GM18951 (cell line): Measurements from ENCODE around the gene SLC25A26.
A peak's percentile ranks its signal among the peaks of the same experiment; 100 is the strongest.

Experiments
- POLR2A ChIP-seq: IDR thresholded peaks from 4 replicates; pipeline ENCODE4 v1.6.1; 2011; ENCODE audit warnings: mild to moderate bottlenecking; ENCODE audit not compliant: insufficient read length, insufficient read depth; ENCODE audit errors: extremely low read depth
- in situ Hi-C: fragments of 300-500 bp; cut with MboI; formaldehyde crosslinking; loops from one replicate; pipeline ENCODE4 v1.12.0; 2022; ENCODE audit warnings: low sequenced_read_pairs, mixed read lengths, inconsistent platforms; ENCODE audit not compliant: unreplicated experiment

The SLC25A26 gene, protein sequence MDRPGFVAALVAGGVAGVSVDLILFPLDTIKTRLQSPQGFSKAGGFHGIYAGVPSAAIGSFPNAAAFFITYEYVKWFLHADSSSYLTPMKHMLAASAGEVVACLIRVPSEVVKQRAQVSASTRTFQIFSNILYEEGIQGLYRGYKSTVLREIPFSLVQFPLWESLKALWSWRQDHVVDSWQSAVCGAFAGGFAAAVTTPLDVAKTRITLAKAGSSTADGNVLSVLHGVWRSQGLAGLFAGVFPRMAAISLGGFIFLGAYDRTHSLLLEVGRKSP

DNA sequence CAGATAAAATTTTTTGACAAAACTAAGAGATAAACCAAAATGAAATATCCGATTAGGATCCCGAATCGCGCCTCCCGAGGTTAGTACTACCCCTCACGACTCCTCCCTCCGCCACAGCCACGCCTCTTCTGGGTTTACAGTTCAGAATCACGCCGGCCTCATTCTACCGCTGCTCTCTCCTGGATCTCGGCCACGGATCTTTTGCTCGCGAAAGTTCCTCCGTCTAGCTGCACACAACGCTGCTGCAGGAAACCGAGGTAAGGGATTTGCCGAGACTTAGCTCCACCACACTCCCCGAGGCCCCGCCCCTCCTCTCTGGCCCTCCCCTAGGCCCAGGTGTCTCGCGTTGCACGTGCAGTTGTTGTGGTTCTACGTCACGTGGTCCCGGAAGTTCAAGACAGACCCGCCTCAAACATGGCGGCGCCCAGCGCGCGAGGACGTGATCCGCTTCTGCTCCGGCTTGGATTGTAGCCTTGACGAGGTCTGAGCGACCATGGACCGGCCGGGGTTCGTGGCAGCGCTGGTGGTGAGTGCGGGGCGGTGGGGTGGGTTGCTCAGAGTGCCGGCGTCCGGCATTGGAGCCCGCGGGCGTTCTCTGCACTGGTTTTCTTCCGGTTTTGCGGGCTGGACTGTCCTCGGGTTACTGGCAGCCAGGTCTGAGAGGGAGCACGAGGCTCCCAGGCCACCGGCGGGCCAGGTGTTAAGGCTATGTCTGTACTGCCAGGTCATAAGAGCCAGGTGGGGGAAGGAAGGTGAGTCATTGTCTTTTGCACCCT, at the start of gene SLC25A26:
TSS of gene SLC25A26 (plus strand) at position 400 of the 776 bp plus-strand sequence. CDS start at position 494, 94 bp downstream.
- in situ Hi-C loops: no loop called here
- TF ChIP-seq POLR2A: peak; percentile 80

DNA sequence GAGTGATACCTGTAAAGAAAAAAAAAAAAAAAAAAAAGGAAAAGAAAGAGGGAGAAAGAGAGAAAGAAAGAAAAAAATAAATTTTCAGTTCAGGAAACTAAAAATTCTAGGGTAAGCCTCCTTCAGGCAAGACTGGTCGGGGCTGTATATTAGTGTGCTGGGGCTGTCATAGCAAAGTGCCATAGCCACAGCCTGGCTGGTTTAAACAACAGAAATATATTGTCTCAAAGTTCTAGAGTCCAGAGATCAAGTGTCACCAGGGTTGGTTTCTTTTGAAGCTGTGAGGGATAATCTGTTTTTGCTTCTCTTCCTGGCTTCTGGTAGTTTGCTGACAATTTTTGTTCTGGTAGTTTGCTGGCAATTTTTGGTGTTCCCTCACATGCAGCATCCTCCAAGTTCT, 48.4 kb upstream of the SLC25A26 start:
- in situ Hi-C loops: no loop called here
- TF ChIP-seq POLR2A: no peak

DNA sequence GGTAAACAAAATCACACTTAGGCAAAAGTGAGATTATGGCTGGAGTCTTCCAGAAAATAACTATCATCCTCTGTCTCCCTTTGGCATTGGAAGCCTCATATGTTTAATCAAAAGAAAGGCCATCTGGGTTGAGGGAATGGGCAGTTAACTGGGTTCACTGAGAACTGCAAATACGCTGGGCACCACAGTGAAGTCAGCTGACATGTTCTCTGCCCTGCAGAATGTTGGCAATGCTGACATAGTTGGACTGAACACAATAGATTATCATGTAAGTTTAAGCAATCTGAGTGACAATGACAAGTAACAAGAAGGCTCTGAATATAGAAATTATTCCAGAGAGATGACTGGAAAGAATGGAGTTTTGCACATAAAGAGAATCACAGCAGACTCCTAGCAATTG, 43.8 kb upstream of the SLC25A26 start:
- in situ Hi-C loops: no loop called here
- no peak for TF ChIP-seq POLR2A

DNA sequence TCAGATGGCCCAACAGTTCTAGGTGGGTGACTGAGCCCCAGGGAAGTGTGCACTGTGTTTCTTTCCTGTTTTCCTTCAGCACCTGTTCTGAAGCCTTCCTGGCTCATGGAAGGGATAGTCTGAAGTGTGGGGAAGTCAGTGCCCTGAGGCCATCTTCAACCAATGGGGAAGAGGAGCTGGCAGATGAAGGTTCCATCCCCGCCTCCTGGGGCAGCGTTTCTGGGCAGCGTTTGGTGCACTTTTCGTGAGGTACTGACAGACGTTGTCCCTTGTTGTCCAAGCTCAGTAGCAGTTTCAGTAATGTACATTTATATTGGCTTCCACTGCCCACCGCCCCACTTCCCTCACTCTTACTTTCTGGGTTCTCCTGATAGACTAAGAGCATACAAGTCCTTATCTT, 42.6 kb upstream of the SLC25A26 start:
- no peak for TF ChIP-seq POLR2A
- in situ Hi-C loops: no loop called here

DNA sequence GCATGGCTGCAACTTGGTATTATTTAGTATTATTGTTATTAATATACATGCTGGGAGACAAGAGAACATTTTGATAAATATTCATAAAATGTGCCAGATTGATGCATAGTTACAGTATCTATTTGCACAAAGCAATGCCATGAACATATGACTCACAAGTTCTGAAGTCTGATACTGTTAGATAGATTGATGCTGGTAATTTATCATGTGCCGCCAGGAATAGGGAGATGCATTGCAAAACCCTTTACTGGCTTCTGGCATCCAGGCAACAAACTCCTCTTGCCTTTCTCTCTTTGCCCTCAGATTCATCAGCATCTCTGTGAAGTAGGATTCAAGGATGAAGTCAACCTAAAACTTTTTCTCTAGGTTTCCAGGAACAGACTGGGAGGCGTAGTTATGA, 41.0 kb upstream of the SLC25A26 start:
- TF ChIP-seq POLR2A: no peak
- in situ Hi-C loops: no loop called here

DNA sequence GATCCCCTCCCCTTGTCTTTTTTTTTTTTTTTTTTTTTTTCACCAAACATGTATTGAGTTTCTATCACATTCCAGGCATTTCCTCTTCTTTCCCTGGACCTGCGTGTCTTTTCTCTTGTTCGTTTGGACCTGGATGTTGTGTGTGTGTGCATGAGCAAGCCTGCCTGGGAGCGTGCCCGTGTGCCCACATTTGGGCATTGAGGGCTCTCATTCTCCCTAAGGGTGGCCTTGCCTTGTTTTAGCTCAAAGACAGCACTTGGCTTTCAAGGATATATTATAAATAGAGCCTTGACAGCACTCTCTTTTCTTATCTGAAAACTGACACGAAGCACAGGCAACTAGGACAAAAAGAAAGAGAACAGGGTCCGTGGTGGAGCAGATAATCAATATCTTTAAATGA, 39.0 kb upstream of the SLC25A26 start:
- TF ChIP-seq POLR2A: no peak
- in situ Hi-C loops: no loop called here

DNA sequence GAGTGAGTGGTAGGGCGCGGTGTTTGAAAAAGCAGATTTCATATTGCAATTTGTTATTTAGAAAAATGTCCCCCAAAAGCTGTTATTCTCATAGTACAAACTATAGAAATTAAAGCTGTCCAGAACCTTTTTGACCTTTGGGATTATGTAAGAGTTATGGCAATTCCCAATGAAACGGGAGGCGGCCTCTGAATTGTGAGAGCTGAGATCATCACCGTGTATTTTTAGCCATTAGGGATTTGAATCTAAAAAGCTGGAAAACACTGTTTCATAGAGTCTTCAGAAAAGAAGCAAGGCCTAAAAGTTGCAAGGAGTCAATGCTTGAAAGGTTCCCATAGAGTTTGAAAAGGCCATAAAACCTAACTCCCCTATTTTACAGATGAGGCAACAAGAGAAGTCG, 38.6 kb upstream of the SLC25A26 start:
- in situ Hi-C loops: no loop called here
- TF ChIP-seq POLR2A: no peak

DNA sequence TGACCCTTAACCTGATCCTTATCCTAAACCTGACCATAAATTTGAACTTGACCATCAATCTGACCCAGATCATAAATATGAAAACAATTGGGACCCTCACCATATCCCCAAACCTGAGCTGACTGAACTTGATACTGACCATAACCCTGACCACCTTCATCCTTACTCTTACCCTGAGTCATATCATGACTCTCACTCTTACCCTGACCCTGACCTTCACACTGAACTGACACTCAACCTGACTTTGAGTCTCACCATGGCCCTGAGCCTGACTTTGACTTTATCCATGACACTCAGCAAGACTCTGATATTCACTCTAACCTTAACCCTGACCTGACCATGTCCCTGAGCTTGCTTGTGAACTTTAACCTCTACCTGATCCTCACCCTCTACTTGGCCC, 34.3 kb upstream of the SLC25A26 start:
- in situ Hi-C loops: no loop called here
- no peak for TF ChIP-seq POLR2A

DNA sequence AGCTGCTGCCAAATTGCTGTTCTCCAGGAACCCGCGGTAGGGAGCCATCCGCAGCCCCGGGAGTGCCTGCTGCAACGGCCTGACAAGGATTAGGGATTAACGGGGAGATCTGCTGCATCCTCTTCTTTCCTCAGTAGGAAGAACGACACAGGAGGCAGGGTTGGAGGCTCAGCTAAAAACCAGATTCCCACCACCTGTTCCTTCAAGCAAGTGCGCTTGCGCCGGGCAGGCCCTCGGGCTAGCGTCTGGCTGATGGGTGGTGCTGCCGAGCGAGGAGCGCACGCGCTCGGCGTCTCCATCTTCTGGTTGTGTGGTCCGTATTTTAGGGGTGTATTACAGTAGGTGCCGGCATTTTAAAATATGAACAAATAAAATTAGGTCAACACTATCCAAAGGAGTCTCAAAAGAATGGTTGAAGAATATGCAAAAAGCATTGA, 25.4 kb upstream of the SLC25A26 start:
- in situ Hi-C loops: no loop called here
- TF ChIP-seq POLR2A: no peak

DNA sequence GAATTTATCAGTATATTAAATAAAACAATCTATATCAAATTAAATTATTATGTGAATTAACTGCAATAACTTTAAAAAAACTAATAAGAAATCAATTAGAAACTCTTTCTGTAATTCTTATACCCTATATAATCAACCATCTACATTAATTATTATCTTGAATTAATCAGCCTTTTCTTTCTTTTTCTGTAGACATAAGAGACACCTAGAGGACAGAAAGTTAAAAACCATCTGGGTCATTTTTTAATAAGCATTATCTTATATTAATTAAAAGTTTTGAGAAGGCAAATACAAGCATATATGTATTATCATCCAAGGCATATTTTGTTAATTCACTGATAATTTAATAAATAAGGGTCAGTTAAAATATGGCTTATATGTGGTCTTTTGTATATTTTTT, 24.2 kb upstream of the SLC25A26 start:
- in situ Hi-C loops: no loop called here
- no peak for TF ChIP-seq POLR2A

DNA sequence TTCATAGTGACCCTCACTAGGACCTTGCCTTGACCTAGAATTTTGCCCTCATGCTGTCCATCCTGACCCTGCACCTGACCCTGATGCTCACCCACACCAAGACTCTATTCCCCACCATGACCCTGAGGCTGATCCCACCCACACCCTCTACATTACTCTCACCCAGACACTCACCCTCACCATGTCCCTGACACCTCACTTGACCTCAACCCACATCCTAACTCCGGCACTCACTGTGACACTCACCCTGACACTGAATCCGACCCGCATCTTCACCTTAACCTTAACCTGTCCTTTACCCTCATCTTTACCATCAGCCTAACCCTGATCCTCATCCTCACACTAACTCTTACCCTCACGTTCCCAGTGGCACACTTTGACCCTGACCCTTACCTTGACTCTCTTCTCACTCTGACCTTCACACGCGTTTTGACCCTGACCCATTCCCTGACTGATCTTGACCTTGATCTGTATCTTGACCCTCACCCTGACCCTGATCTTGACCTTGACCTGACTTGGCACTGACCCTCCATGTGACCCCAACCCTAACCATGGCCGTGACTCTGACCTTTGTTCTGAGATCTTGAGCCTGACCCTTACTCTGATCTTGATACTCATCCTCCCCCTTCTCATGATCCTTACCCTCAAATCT, 22.2 kb upstream of the SLC25A26 start:
- no peak for TF ChIP-seq POLR2A
- in situ Hi-C loops: no loop called here

DNA sequence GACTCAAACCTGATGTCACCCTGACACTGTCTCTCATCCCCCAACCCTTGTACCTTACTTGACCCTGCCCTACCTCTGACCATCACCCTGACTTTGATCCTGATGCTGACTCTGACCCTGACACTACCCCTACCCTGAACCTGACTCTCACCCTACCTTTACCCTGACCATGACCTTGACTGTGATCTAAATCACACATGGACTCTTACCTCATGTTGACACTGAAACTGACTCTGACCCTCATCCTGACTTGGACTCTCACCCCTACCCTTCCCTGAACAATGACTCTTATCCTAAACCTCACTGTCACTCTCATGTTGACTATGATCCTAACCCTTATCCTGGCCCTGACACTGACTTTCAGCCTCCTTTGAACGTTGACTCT, 21.7 kb upstream of the SLC25A26 start:
- in situ Hi-C loops: no loop called here
- no peak for TF ChIP-seq POLR2A

DNA sequence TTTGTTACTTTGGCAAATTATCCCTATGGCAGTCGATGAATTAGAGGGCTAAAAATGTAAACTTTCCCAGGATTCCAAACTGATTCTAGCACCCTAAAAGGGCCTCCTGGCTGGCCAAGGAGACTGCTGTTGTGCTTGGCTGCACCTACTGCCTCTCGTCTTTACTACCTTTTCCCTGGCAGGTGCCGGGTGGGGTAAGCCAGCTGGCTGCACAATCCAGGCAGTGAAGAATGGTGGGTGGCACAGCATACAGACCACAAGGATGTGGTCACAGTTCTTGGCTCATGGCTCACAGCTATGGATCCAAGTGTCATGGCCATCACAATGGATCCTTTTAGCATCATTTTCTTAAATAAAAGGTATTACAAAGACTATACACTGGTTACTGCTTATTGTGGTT, 20.7 kb upstream of the SLC25A26 start:
- no peak for TF ChIP-seq POLR2A
- in situ Hi-C loops: no loop called here

DNA sequence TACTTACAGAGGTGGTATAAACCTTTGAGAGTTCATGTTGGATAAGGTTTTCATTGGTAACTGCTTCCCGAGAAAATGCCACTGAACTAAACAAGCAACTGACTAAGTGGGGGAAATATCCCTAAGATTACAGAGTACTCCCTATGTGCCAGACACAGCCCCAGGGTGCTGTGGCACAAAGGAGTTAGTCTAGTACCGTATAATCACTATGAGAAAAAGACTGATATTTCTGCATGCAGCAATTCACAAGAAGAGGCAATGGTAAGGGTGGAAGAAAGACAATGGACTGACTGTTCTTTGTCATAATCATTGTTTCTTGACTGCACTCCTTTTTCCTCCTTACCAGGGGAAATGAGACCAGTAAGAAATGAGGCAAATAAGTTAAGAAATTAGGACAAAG, 20.0 kb upstream of the SLC25A26 start:
- in situ Hi-C loops: no loop called here
- TF ChIP-seq POLR2A: no peak
